OCI-M1 (cell line): Measurements from ENCODE around the gene PNLIP.

Experiments
- DNase-seq: peaks from one replicate; lab custom pipeline; 2025; lab: John Stamatoyannopoulos, UW

PNLIP gene

DNA sequence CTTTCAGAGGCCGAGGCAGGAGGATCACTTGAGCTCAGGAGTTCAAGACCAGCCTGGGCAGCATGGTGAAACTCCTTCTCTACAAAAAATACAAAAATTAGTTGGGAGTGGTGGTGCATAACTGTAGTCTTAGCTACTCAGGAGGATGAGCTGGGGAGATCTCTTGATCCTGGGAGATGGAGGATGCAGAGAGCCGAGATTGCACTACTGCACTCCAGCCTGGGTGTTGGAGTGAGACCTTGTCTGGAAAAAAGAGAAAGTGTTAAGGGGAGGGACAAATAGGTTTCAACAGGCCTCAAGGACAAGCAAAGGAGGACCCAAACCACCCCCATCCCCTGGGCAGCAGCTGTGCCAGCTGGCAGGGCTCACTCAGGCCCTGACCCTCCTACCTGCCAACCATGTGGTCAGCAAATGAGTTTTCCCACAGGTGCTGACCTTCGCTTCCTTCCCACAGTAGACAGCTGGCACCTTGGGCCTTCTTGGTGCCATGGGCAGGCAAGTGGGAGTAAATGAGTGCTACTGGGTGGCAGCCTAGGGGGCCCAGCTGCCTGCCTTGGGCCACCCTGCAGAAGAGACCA, 69.6 kb downstream of the PNLIP start:
- no peak for DNase-seq
